ENCODE results near the gene CPAMD8.
"Not testable (repeated sequence)": the region's sequence is repeated elsewhere in the genome, so short reads cannot be mapped to it uniquely, and the experiment has no call there.

The CPAMD8 gene

GRCh38 chr19:16889883-16890460, 136.6 kb downstream of the CPAMD8 start:
- DNase-seq = no peak

GRCh38 chr19:16889366-16889882, 137.2 kb downstream of the CPAMD8 start:
- no peak for DNase-seq

GRCh38 chr19:16888629-16889365, 137.8 kb downstream of the CPAMD8 start, which contains the start of gene F2RL3:
Gene F2RL3 (plus strand): TSS chr19:16888999. CDS start chr19:16889190, 191 bp downstream.
- DNase-seq = no peak

- DNase-seq = no peak
These were observed 139.0 kb downstream of the CPAMD8 start for GRCh38 chr19:16887353-16888265.

- no peak for DNase-seq
These were observed 140.2 kb downstream of the CPAMD8 start for GRCh38 chr19:16886305-16886880.

- no peak for DNase-seq
These were observed 141.4 kb downstream of the CPAMD8 start for GRCh38 chr19:16885166-16885565.

- DNase-seq = no peak
These were observed 143.1 kb downstream of the CPAMD8 start for GRCh38 chr19:16883522-16883921.

- no peak for DNase-seq
These were observed 144.5 kb downstream of the CPAMD8 start for GRCh38 chr19:16882146-16882545.

GRCh38 chr19:16880884-16881554, 145.6 kb downstream of the CPAMD8 start:
- DNase-seq = no peak

- DNase-seq = no peak
These were observed 148.2 kb downstream of the CPAMD8 start for GRCh38 chr19:16878181-16878965.

GRCh38 chr19:16877581-16877980, 149.0 kb downstream of the CPAMD8 start:
- no peak for DNase-seq

GRCh38 chr19:16876904-16877361, 149.7 kb downstream of the CPAMD8 start:
- no peak for DNase-seq

GRCh38 chr19:16875584-16876555, 150.7 kb downstream of the CPAMD8 start:
- no peak for DNase-seq

- DNase-seq = not testable (repeated sequence)
These were observed 151.7 kb downstream of the CPAMD8 start for GRCh38 chr19:16874978-16875299.

- no peak for DNase-seq
These were observed 152.2 kb downstream of the CPAMD8 start for GRCh38 chr19:16874250-16874977.

GRCh38 chr19:16873594-16873993, 153.0 kb downstream of the CPAMD8 start:
- no peak for DNase-seq

GRCh38 chr19:16872728-16873127, 153.9 kb downstream of the CPAMD8 start:
- no peak for DNase-seq

- DNase-seq = no peak
These were observed 154.7 kb downstream of the CPAMD8 start for GRCh38 chr19:16871871-16872270.

- no peak for DNase-seq
These were observed 157.2 kb downstream of the CPAMD8 start for GRCh38 chr19:16869331-16869972.

Data from NCI-H1436 treated with DMSO at 0.1 percent for 48 hours (cell line).